Measurements from ENCODE around the gene DNAJC8. TPM values are rescaled to one million over a fixed set of nuclear protein-coding genes. Genes with fewer than 3 reads are reported as not detected.

The DNAJC8 gene
- total and polyA plus RNA-seq, 2 of the 8 experiments (the other 6 are each of a cell fraction or from before 2014, with no cell fraction given): 116 to 134 TPM

- 98% methylated on average over 2 of the region's 2 CpGs; no CpG with 5 or more reads in 1 of the 2 experiments for WGBS, 2 experiments (ENCODE audit: extremely low coverage in 1 of 2, insufficient coverage in 1 of 2, insufficient read length in 1 of 2, insufficient replicate concordance in 2 of 2, low coverage in 1 of 2, low lambda C conversion rate in 2 of 2, missing lambda C conversion rate in 1 of 2)
- no peak overlapping the region for H3K4me2 ChIP-seq (ENCODE audit: insufficient read depth in 1 of 2, low read depth in 2 of 2, low read length in 2 of 2)
- no peak overlapping the region for H3K18ac ChIP-seq (ENCODE audit: extremely low read depth, low read length)
- no peak overlapping the region for H2BK15ac ChIP-seq (ENCODE audit: low read length)
- H3K14ac ChIP-seq (ENCODE audit: insufficient read length): no peak overlapping the region
- ChIA-PET CTCF (ENCODE audit: partially characterized antibody) (interaction anchor here (0.7 to 3.4 kb wide), 2 partner anchors 21 to 1411 kb away, joined by 7 to 11 read pairs; no protein-coding TSS in a partner anchor), POLR2A (ENCODE audit: partially characterized antibody) (interaction anchor here (0.6 to 19.5 kb wide), 6 partner anchors 10 to 853 kb away, joined by 3 to 324 read pairs (median 23); partner anchors contain the start of gene SESN2)
- peaks cover 19% of the 10 kb centered on the region for H3K79me1 ChIP-seq (ENCODE audit: low read depth, low read length)
- no peak for FAIRE-seq
- peaks cover 6 to 44% (median 17%) of the 10 kb centered on the region in 4 experiments; a peak in 7 of 8 replicates for H3K36me3 ChIP-seq (ENCODE audit: control insufficient read depth in 2 of 4, insufficient read depth in 4 of 4, low read length in 3 of 4)
- peaks cover 5 to 17% (median 14%) of the 10 kb centered on the region in 4 experiments; a peak in 5 of 7 replicates for H3K4me1 ChIP-seq (replicated peaks in 1 of 4; ENCODE audit: control insufficient read depth in 3 of 4, insufficient read depth in 4 of 4, low read length in 3 of 4)
- no peak overlapping the region for H3K23ac ChIP-seq (ENCODE audit: insufficient read length)
- no peaks in the 10 kb centered on the region for H3K9me3 ChIP-seq (ENCODE audit: insufficient read depth in 2 of 2, low read depth in 1 of 2, low read length in 1 of 2)
- H2AFZ ChIP-seq (ENCODE audit: low read length): no peak overlapping the region
- no peak overlapping the region for H2BK20ac ChIP-seq (ENCODE audit: low read length)
- no peak overlapping the region for H3K9ac ChIP-seq (replicated peaks in 1 of 4; ENCODE audit: extremely low read depth in 1 of 4, low read depth in 3 of 4, low read length in 3 of 4)
- H4K20me1 ChIP-seq (replicated peaks in 1 of 2; ENCODE audit: control insufficient read depth in 1 of 2, insufficient read depth in 2 of 2, low read length in 2 of 2): peaks cover 14 to 20% of the 10 kb centered on the region in 2 experiments
- H3K4me3 ChIP-seq (ENCODE audit: extremely low read depth in 1 of 4, insufficient read depth in 2 of 4, low read depth in 3 of 4, low read length in 4 of 4): no peak overlapping the region
- no peaks in the 10 kb centered on the region for H3K23me2 ChIP-seq (ENCODE audit: low read depth, low read length)
- H2BK12ac ChIP-seq (ENCODE audit: low read depth, low read length): no peak overlapping the region
- DNase-seq (ENCODE audit: low read depth in 1 of 2, low spot score in 2 of 2): no peak
- no peak overlapping the region for H4K8ac ChIP-seq (ENCODE audit: extremely low read depth, insufficient read depth, low read length)
- H3K56ac ChIP-seq (replicated peaks; ENCODE audit: insufficient read length, low read depth, low read length): no peak overlapping the region
- no peaks in the 10 kb centered on the region for H3K27me3 ChIP-seq (replicated peaks in 1 of 4; ENCODE audit: control insufficient read depth in 3 of 4, extremely low read depth in 1 of 4, insufficient read depth in 3 of 4, low read length in 3 of 4)
- H2AK5ac ChIP-seq (ENCODE audit: low read depth, low read length): no peak overlapping the region
- H4K5ac ChIP-seq (ENCODE audit: insufficient read length, low read depth, low read length): no peak overlapping the region
- no peak overlapping the region for H3K4ac ChIP-seq (replicated peaks; ENCODE audit: insufficient read length, low read depth, low read length)
- H2BK120ac ChIP-seq (replicated peaks; ENCODE audit: low read depth, low read length): no peak overlapping the region
- peaks cover 14 to 66% of the 10 kb centered on the region in 2 experiments for H3K79me2 ChIP-seq (ENCODE audit: control insufficient read depth in 1 of 2, insufficient read depth in 2 of 2, low read length in 2 of 2)
- H2BK5ac ChIP-seq (ENCODE audit: low read depth, low read length): no peak overlapping the region
- H3K27ac ChIP-seq (ENCODE audit: low read depth, low read length): no peak overlapping the region
- no peak overlapping the region for H4K91ac ChIP-seq (replicated peaks; ENCODE audit: insufficient read length, low read length)
- TF ChIP-seq BRCA1 (IDR thresholded peaks at IDR 0.05; ENCODE audit: low read depth, low read length): no peak
- no peak for TF ChIP-seq RBBP5 (IDR thresholded peaks at IDR 0.05; ENCODE audit: borderline replicate concordance, low read depth, low read length)
- TF ChIP-seq YY1 (IDR thresholded peaks at IDR 0.05; ENCODE audit: low read depth, low read length): no peak
- no peak for TF ChIP-seq TCF12 (IDR thresholded peaks at IDR 0.05; ENCODE audit: low read depth, low read length)
- no peak for TF ChIP-seq NRF1 (IDR thresholded peaks at IDR 0.05; ENCODE audit: low read depth, low read length)
- TF ChIP-seq ATF3 (IDR thresholded peaks at IDR 0.05; ENCODE audit: insufficient read depth, low read depth, low read length): no peak
- no peak for TF ChIP-seq SIX5 (IDR thresholded peaks at IDR 0.05; ENCODE audit: low read depth, low read length)
- TF ChIP-seq EGR1 (IDR thresholded peaks at IDR 0.05; ENCODE audit: borderline replicate concordance, low read depth, low read length): no peak
- TF ChIP-seq E2F6 (IDR thresholded peaks at IDR 0.05): no peak
- no peak for TF ChIP-seq SIRT6 (IDR thresholded peaks at IDR 0.05; ENCODE audit: low read length)
- TF ChIP-seq KDM1A (IDR thresholded peaks at IDR 0.05; ENCODE audit: borderline replicate concordance, low read length): no peak
- no peak for TF ChIP-seq SAP30 (IDR thresholded peaks at IDR 0.05; ENCODE audit: insufficient read depth, insufficient replicate concordance, low read length)
Observed at GRCh38 chr1:28269529-28269928, 36.7 kb upstream of the DNAJC8 start.
